PC-3 (cell line): ENCODE measurements around the gene SMIM17. TPM values are rescaled to one million over a fixed set of nuclear protein-coding genes. Genes with fewer than 3 reads are reported as not detected.

ENCODE experiments used
- ATAC-seq: fragments of 200-7000 bp; cut with Tn5 transposase; 2 replicates; pipeline ENCODE4 v1.9.1; 2020; ENCODE audit warnings: mild to moderate bottlenecking, moderate library complexity
- BruUV-seq: library from RNA; stranded (reverse); fragments of 400-500 nt; replicated peaks from 2 replicates; lab custom pipeline; 2021; lab: Mats Ljungman, UMichigan
- CTCF ChIA-PET: fragments of 300-600 bp; sonication (Branson Sonifier 250); formaldehyde crosslinking; loops from one replicate; lab custom pipeline; 2022; ENCODE audit warnings: antibody characterized with exemption; lab: Charles Lee
- POLR2A ChIA-PET: fragments of 300-600 bp; sonication (Branson Sonifier 250); formaldehyde crosslinking; loops from one replicate; lab custom pipeline; 2022; ENCODE audit warnings: antibody characterized with exemption; ENCODE audit not compliant: unreplicated experiment; lab: Charles Lee
- DNase-seq: peaks from one replicate; pipeline ENCODE4 v3.0.0-alpha.2; 2015
- H2AFZ ChIP-seq: fragments of 300-600 bp; sonication (generic); 2 replicates; pipeline ENCODE4 v1.6.0; 2016; ENCODE audit warnings: antibody characterized with exemption, low read length
- H3F3A ChIP-seq: fragments of 300-600 bp; sonication (generic); one replicate; pipeline ENCODE4 v1.6.0; 2017; ENCODE audit warnings: antibody characterized with exemption, low read length, control low read depth, mild to moderate bottlenecking; ENCODE audit not compliant: unreplicated experiment
- H3K27ac ChIP-seq: fragments of 300-600 bp; sonication (generic); 2 replicates; pipeline ENCODE4 v1.5.1; 2016; ENCODE audit warnings: mild to moderate bottlenecking, low read length
- H3K27me3 ChIP-seq: fragments of 300-600 bp; sonication (generic); 2 replicates; pipeline ENCODE4 v1.6.1; 2016; ENCODE audit warnings: low read length, mixed read lengths
- H3K36me3 ChIP-seq: fragments of 300-600 bp; sonication (generic); 2 replicates; pipeline ENCODE4 v1.6.1; 2016; ENCODE audit warnings: low read depth, mixed run types, low read length, mixed read lengths
- H3K4me1 ChIP-seq: fragments of 300-600 bp; sonication (generic); 2 replicates; pipeline ENCODE4 v1.5.1; 2016; ENCODE audit warnings: low read length; ENCODE audit not compliant: insufficient read depth
- H3K4me2 ChIP-seq: fragments of 300-600 bp; sonication (generic); 2 replicates; pipeline ENCODE4 v1.6.0; 2016; ENCODE audit warnings: low read length
- H3K4me3 ChIP-seq: fragments of 300-600 bp; sonication (generic); 2 replicates; pipeline ENCODE4 v1.5.1; 2016; ENCODE audit warnings: mild to moderate bottlenecking, low read length, mixed read lengths
- H3K79me2 ChIP-seq: fragments of 300-600 bp; sonication (generic); 2 replicates; pipeline ENCODE4 v1.6.1; 2017; ENCODE audit warnings: low read length, mixed read lengths
- H3K9ac ChIP-seq: fragments of 300-600 bp; sonication (generic); 2 replicates; pipeline ENCODE4 v1.6.0; 2016; ENCODE audit warnings: mild to moderate bottlenecking, low read length
- H3K9me2 ChIP-seq: fragments of 300-600 bp; sonication (generic); replicated peaks from 2 replicates; pipeline ENCODE4 v1.6.1; 2016; ENCODE audit warnings: mixed run types, low read length, mixed read lengths
- H3K9me3 ChIP-seq: fragments of 300-600 bp; sonication (generic); 2 replicates; pipeline ENCODE4 v1.6.1; 2016; ENCODE audit warnings: low read length, mixed read lengths
- H4K20me1 ChIP-seq: fragments of 300-600 bp; sonication (generic); 2 replicates; pipeline ENCODE4 v1.6.1; 2016; ENCODE audit warnings: low read length, mixed read lengths
- EZH2 ChIP-seq: fragments of 300-600 bp; sonication (generic); IDR thresholded peaks from one replicate; pipeline ENCODE4 v1.6.1; 2017; ENCODE audit warnings: antibody characterized with exemption, mild to moderate bottlenecking, low read length; ENCODE audit not compliant: unreplicated experiment
- EZH2phosphoT487 ChIP-seq: fragments of 300-600 bp; sonication (generic); IDR thresholded peaks from 2 replicates; pipeline ENCODE4 v1.6.1; 2018; ENCODE audit warnings: mild to moderate bottlenecking, antibody characterized with exemption, low read length, borderline replicate concordance
- intact Hi-C: fragments of 100-400 bp; cut with micrococcal nuclease; formaldehyde crosslinking; loops from 2 replicates; pipeline ENCODE4 v1.9.0; 2023
- total RNA-seq: library from RNA; depleted of rRNA; stranded (reverse); fragments of >200 nt; gene quantifications from 2 replicates; pipeline ENCODE4 v1.2.3, GENCODE V29; 2014
- TF ChIP-seq, protein P1 (sequence below): fragments of 300-600 bp; sonication (generic); conservative IDR thresholded peaks from 2 replicates; pipeline ENCODE4 v1.5.1; 2017; ENCODE audit warnings: antibody characterized with exemption, low read depth, mild to moderate bottlenecking, low read length

Gene SMIM17
- total RNA-seq, 1 experiment from 2014 or later: not detected

DNA sequence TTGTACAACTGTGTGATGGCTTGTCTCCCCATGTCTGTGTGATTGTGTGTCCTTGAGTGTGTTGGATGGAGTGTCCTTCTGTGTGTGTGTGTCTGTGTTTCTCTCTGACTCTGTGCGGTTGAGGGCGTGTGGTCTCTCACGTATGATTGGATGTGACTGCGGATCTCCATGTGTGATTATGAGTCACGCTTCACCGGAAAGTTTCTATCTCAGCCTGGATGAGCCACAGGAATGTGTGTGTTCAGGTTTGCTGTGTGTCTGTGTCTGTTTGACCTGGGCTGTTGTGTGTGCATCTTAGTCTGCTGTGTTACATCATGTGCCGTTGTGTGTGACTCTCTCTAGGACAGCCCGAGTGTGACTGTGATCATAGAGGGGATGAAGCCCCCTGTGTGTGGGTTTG, 44.1 kb downstream of the SMIM17 start:
- ATAC-seq (no peak), DNase-seq (peak; percentile 4)
- peaks cover 27% of the 10 kb centered on the region for H3K9me3 ChIP-seq
- H3K27ac ChIP-seq: no peak overlapping the region
- H3K36me3 ChIP-seq: no peaks in the 10 kb centered on the region
- intact Hi-C loops: no loop called here
- no TSS peak for BruUV-seq
- TF ChIP-seq, protein P1, sequence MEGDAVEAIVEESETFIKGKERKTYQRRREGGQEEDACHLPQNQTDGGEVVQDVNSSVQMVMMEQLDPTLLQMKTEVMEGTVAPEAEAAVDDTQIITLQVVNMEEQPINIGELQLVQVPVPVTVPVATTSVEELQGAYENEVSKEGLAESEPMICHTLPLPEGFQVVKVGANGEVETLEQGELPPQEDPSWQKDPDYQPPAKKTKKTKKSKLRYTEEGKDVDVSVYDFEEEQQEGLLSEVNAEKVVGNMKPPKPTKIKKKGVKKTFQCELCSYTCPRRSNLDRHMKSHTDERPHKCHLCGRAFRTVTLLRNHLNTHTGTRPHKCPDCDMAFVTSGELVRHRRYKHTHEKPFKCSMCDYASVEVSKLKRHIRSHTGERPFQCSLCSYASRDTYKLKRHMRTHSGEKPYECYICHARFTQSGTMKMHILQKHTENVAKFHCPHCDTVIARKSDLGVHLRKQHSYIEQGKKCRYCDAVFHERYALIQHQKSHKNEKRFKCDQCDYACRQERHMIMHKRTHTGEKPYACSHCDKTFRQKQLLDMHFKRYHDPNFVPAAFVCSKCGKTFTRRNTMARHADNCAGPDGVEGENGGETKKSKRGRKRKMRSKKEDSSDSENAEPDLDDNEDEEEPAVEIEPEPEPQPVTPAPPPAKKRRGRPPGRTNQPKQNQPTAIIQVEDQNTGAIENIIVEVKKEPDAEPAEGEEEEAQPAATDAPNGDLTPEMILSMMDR: no peak
- no peak for TF ChIP-seq EZH2
- H3K9me2 ChIP-seq: no peaks in the 10 kb centered on the region
- H3K4me2 ChIP-seq: no peak overlapping the region
- CTCF ChIA-PET: no interaction called here
- H4K20me1 ChIP-seq: no peaks in the 10 kb centered on the region
- no peaks in the 10 kb centered on the region for H3K4me1 ChIP-seq
- no peaks in the 10 kb centered on the region for H3F3A ChIP-seq
- H2AFZ ChIP-seq: no peak overlapping the region
- no peak overlapping the region for H3K9ac ChIP-seq
- H3K79me2 ChIP-seq: no peaks in the 10 kb centered on the region
- no peak overlapping the region for H3K4me3 ChIP-seq
- POLR2A ChIA-PET: no interaction called here
- no peaks in the 10 kb centered on the region for H3K27me3 ChIP-seq

DNA sequence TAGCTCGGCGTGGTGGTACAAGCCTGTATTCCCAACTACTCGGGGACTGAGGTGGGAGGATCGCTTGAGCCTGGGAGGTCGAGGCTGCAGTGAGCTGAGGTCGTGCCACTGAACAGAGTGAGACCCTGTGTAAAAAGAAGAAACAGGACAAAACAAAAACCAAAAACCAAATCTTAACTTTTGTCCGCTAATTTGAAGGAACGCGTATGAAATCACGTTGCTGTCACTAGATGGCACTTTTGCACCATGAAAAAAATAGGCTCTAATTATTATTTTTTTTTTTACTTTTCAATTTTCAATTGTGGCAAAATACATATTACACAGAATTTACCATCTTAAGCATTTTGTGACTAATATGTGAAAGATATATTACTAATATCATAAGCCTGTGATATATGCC, 46.2 kb downstream of the SMIM17 start:
- Histone ChIP-seq H3K36me3 (no peaks in the 10 kb centered on the region), H3K9ac (no peak overlapping the region), H3K4me1 (no peaks in the 10 kb centered on the region), H3K9me2 (no peaks in the 10 kb centered on the region), H3K9me3 (peaks cover 36% of the 10 kb centered on the region), H3F3A (no peaks in the 10 kb centered on the region), H3K79me2 (no peaks in the 10 kb centered on the region), H2AFZ (no peak overlapping the region), H3K27me3 (no peaks in the 10 kb centered on the region), H4K20me1 (no peaks in the 10 kb centered on the region), H3K4me2 (no peak overlapping the region), H3K27ac (no peak overlapping the region), H3K4me3 (no peak overlapping the region)
- DNase-seq (peak; percentile 8), ATAC-seq (no peak)
- TF ChIP-seq EZH2: no peak
- TF ChIP-seq EZH2phosphoT487: no peak
- TF ChIP-seq, protein P1: peak; percentile 49
- intact Hi-C loops: no loop called here
- POLR2A ChIA-PET: no interaction called here
- CTCF ChIA-PET: no interaction called here
- BruUV-seq: no TSS peak

DNA sequence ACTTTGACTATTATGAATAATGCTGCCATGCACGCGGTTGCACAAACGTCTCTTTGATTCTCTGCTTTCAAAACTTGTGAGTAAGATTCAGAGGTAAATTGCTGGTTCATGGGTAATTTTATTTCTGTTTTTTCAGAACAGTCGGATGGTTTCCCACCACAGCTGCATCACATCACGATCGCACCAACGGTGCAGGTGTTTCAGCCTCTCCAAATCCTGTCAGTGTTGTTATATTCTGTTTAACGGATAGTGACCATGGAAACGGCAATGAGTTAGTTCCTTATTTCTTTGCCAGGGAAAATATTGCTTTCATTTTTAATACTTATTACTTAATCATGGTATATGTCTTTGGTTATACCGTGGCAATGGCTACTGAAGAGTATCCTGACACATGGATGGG, 47.7 kb downstream of the SMIM17 start:
- Histone ChIP-seq H3K4me3 (no peak overlapping the region), H3K79me2 (no peaks in the 10 kb centered on the region), H4K20me1 (no peaks in the 10 kb centered on the region), H3K9me2 (no peaks in the 10 kb centered on the region), H3K27me3 (no peaks in the 10 kb centered on the region), H3F3A (no peaks in the 10 kb centered on the region), H3K36me3 (no peaks in the 10 kb centered on the region), H3K9ac (no peak overlapping the region), H3K4me1 (no peaks in the 10 kb centered on the region), H3K4me2 (no peak overlapping the region), H3K9me3 (peaks cover 32% of the 10 kb centered on the region), H3K27ac (no peak overlapping the region), H2AFZ (no peak overlapping the region)
- ATAC-seq: no peak
- intact Hi-C loops: no loop called here
- ChIA-PET CTCF (no interaction called here), POLR2A (no interaction called here)
- no peak for DNase-seq
- BruUV-seq: no TSS peak
- TF ChIP-seq EZH2 (no peak), EZH2phosphoT487 (no peak)
- TF ChIP-seq, protein P1: no peak
